HG02938 (cell line): ENCODE results near the gene VWA5A.

Experiments
- ATAC-seq: cut with Tn5 transposase; IDR thresholded peaks from one replicate; pipeline ENCODE4 v1.9.1; 2021; ENCODE audit warnings: mild to moderate bottlenecking, moderate library complexity; ENCODE audit not compliant: unreplicated experiment

Gene VWA5A, protein sequence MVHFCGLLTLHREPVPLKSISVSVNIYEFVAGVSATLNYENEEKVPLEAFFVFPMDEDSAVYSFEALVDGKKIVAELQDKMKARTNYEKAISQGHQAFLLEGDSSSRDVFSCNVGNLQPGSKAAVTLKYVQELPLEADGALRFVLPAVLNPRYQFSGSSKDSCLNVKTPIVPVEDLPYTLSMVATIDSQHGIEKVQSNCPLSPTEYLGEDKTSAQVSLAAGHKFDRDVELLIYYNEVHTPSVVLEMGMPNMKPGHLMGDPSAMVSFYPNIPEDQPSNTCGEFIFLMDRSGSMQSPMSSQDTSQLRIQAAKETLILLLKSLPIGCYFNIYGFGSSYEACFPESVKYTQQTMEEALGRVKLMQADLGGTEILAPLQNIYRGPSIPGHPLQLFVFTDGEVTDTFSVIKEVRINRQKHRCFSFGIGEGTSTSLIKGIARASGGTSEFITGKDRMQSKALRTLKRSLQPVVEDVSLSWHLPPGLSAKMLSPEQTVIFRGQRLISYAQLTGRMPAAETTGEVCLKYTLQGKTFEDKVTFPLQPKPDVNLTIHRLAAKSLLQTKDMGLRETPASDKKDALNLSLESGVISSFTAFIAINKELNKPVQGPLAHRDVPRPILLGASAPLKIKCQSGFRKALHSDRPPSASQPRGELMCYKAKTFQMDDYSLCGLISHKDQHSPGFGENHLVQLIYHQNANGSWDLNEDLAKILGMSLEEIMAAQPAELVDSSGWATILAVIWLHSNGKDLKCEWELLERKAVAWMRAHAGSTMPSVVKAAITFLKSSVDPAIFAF

DNA sequence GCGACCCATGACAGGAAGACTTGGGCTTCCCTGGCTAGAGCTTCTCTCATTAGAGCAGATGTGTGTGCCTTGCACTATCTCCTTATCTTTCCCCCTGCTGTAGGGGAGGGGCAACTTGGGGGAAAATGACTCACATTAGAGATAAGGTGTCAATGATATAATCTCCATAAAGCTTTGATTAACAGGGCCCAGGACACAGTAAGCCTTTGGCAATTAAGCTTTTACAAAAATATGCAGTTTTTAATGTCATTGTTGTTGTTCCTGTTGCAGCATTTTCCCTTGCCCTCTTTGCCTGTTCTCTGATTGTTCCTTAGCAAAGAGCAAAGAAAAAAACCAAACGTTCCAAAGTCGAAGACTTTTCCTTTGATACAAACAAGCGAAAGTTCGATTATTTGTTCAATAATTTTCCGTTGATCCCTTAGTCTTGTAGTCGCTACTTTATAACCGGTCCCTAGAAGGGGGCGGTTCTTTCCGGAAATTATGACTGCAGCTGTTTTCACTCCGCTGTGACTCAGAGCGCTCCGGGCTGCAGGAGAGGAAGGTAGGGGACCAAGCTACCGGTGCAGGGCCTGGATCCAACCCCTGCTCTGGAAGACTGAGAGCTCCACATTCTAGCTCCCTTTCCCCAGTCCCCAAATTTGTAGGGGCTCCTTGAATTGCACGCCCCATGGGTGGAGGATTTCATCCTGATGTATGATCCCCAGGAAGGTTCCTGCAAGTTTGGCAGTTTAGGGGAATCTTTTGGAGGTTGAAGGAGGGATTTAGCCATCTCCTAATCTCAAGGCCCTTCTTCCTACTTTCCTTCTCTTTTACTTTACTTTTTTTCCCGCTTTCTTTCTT, at the start of gene VWA5A:
Gene VWA5A, plus strand, starts transcription at position 509 of the 840 bp plus-strand sequence. CDS start 2,062 bp downstream, outside the sequence.
- peak; percentile 100 for ATAC-seq

DNA sequence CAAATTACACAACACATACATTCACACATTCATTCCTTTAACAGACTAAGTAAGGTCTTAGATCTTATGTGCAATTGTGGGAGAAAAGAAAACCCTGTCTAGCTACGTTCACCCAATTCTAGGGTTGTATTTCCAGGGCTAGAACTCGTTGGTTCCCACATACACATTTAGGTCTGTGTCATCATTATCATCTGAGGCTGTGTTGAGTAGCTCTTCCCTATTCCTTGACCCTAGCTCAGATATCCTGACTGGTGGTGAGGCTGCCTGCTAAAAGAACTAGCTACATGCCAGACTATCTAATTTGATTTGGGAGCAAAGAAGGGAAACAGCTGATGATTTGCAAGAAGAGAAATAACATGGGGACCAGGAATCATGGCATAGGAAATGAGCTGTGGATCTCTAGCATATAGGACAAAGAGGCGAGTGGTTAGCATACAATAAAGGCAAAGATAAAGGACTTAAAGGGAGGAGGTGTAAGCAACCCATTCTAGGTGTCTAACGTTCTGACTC, 46.6 kb upstream of the VWA5A start:
- ATAC-seq = no peak

- ATAC-seq = peak; percentile 74
Observed at GRCh38 chr11:124069429-124070401, 45.5 kb upstream of the VWA5A start.

DNA sequence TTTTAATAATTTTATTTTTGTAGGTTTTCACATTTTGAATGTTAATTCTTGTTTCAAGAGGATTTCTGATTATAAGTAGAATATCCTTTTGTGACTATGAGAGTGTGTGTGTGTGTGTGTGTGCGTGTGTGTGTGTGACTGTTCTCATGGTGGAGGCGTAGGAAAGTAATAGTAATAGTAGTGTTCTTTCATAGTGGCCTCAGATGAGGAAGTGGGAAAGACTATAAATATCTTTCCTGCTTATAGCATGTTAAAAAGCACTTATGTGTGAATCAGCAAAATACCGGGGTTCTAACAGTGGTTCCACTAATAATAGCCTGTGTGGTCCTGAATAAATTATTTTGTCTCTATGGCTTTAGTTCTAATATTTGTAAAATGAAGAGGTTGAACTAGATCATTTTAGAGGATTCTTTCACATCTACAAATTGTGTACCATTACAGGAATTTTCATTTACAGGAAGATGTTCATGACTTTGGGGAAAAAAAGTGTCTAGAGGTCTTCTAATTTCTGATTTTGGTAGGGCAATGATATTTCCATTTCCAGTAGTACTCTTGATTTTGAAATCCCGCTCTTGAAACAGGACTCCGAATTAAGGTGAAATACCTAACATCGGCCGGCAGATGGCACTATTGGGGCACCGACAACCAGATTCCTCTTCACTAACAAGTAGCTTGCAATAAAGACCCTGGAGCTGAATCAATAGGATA, 44.2 kb upstream of the VWA5A start:
- peak; percentile 91 for ATAC-seq

- no peak for ATAC-seq
Observed at GRCh38 chr11:124071623-124071948, 43.7 kb upstream of the VWA5A start.

GRCh38 chr11:124072147-124072546, 43.1 kb upstream of the VWA5A start:
- no peak for ATAC-seq

- ATAC-seq = no peak
Observed at GRCh38 chr11:124074554-124074953, 40.7 kb upstream of the VWA5A start.

- no peak for ATAC-seq
Observed at GRCh38 chr11:124075492-124075840, 39.8 kb upstream of the VWA5A start.

DNA sequence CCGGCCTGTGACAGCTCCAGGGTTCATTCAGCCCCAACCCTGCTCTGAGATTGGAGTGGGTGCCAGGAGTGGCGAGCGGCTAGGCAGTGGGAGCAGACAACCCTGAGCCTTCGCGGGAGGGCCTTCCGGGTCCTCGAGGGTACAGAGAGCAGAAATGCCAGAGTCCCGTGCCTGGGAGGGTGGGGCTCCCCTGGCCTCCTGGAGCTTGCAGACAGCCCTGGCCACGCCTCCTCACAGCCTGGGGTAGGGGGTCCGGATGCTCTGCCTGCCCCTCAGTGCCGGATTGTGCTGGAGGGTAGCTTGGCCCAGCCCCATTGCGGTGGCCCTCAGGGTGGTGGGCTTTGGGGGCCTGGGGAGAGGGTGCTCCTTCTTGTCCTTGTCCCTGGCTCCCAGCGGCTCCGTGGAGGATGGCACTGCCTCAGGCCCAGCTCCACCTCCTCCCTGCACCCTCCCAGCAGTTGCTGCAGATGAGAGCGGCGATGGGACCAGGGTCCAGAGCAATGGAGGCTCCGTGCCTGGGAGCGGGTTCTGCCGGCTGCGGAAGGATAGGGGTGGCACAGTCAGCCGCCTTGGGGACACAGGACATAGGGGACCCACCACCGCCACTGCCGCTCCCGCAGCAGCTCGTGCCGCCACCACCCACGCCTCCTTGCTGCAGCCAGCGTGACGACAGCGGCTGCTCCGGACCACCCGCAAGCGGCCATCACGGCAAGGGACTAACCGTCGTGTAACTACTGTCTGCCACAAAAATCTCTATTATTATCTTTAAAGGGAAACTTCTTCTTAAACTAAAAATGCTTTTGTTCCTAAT, 39.2 kb upstream of the VWA5A start:
- ATAC-seq = peak; percentile 58

DNA sequence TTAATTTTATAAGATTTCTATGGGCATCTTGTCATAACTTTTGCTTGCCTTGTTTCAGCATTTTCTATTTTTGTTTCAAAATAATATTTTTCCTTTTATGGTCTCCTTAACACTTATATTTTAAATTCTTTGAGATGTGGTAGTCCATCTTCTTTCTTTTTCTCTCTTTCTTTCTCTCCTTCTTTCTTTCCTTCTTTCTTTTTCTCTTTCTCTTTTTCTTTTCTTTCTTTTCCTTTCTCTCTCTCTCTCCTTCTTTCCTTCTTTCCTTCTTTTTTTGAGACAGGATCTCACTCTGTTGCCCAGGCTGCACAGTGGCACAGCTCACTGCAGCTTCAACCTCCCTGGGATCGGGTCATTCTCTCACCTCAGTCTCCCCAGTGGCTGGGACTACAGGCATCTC, 38.0 kb upstream of the VWA5A start:
- no peak for ATAC-seq

GRCh38 chr11:124078591-124078990, 36.7 kb upstream of the VWA5A start:
- no peak for ATAC-seq

DNA sequence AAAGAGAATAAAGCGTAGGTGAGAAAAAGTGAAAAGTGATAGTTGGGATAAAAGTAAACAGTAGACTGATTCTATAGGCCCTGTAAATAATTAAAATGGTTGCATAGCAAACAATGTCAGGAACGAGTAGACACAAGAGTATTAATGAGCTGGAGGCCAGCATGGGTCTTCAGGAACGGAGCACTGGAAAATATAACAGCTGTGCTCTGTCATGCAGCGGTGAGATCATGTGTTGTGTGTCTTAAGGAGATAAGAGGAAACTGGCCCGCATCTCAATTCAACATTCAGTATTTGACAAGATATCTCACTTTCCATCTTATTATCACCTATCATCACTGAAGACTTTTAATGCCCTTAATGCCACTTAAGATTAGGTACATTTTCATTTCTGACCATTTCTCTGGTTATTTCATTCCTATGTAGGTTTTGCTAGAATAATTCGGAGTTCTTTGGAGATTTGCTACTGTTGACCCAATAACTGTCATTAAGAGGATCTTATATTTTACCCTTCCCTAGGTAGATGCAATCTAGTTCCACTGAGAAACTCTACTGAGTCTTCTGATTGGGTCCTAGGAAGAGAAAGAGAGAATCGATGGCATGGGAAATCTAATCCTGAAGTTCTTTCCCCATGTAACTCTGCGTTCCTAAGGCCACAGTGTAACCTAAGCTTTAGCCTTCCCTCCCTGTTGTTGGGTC, 35.5 kb upstream of the VWA5A start:
- ATAC-seq = no peak

DNA sequence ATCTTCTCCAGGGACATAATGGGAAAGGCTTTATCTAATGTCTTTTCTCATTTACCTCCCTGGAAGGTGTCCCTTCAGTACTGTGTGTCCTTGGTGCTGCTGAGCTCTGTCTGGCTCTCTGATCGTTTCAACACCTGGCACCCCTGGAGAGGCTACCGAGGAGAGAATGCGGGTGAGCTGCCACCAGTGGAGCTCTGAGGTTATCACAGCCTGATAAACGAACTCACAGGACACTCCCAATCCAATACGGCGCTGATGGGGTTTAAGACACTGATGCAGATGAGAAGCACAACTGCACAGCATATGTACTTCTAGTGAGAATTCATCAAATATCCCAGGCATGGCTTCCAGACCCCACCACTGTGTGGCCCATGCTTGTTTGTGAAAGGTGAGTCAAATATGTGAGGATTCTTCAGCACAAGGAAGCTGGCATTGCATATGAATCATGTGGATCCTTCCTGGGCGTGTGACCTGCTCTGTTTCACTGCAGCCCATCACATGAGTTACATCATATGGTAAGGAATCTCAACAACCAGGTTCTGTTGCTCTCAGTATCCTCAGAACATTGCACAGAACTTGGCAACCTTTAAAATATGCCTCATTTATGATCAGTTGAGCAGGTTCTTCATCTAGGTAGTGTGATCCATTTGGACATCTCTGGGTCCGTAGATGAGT, 34.8 kb upstream of the VWA5A start:
- no peak for ATAC-seq

GRCh38 chr11:124081483-124081882, 33.8 kb upstream of the VWA5A start:
- no peak for ATAC-seq

- no peak for ATAC-seq
Observed at GRCh38 chr11:124082371-124082770, 32.9 kb upstream of the VWA5A start.

GRCh38 chr11:124085583-124085982, 29.7 kb upstream of the VWA5A start:
- ATAC-seq = no peak
